ENCODE results near the gene S1PR2.

Gene S1PR2

DNA sequence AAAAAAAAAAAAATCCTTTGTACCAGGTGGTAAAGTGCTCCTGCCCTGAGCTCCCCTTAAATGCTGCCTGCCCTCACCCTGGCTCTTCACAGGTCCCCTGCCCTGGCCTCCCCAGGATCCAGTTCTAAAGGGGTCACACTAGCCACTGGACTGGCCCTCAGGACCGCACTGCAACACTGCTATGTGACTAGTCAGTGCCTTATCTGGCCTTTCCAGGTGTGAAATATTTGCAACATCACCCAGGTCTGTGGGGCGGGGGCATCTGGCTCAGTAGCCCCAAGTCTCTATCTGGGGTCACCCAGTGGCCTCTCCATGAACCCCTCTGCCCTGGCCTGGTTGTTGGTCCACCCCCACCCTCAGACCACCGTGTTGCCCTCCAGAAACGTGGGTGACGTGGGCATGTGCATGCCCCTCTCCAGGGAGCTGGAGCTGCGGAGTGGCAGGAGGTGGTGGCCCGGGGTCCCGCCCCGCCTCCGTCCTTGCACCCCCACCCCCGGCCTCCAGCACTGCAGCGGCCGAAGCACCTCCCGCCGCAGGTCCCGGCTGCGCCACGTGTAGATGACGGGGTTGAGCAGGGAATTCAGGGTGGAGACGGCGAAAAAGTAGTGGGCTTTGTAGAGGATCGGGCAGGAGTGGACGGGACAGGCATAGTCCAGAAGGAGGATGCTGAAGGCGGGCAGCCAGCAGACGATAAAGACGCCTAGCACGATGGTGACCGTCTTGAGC, 7.5 kb downstream of the S1PR2 start:
- DNase-seq (ENCODE audit: low read depth) = no peak
- H3K4me3 ChIP-seq (ENCODE audit: low read depth, low read length) = no peak overlapping the region
- TF ChIP-seq, protein P1, sequence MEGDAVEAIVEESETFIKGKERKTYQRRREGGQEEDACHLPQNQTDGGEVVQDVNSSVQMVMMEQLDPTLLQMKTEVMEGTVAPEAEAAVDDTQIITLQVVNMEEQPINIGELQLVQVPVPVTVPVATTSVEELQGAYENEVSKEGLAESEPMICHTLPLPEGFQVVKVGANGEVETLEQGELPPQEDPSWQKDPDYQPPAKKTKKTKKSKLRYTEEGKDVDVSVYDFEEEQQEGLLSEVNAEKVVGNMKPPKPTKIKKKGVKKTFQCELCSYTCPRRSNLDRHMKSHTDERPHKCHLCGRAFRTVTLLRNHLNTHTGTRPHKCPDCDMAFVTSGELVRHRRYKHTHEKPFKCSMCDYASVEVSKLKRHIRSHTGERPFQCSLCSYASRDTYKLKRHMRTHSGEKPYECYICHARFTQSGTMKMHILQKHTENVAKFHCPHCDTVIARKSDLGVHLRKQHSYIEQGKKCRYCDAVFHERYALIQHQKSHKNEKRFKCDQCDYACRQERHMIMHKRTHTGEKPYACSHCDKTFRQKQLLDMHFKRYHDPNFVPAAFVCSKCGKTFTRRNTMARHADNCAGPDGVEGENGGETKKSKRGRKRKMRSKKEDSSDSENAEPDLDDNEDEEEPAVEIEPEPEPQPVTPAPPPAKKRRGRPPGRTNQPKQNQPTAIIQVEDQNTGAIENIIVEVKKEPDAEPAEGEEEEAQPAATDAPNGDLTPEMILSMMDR (IDR thresholded peaks at IDR 0.05; ENCODE audit: low read depth, low read length, missing control alignments) = no peak

- no peak for DNase-seq (ENCODE audit: low read depth)
Observed at GRCh38 chr19:10222201-10222890, 8.8 kb downstream of the S1PR2 start.

GRCh38 chr19:10220695-10221094, 10.4 kb downstream of the S1PR2 start:
- no peak for DNase-seq (ENCODE audit: low read depth)
- no peak overlapping the region for H3K4me3 ChIP-seq (ENCODE audit: low read depth, low read length)
- TF ChIP-seq, protein P1 (IDR thresholded peaks at IDR 0.05; ENCODE audit: low read depth, low read length, missing control alignments) = no peak

More at GRCh38 chr19:10222201-10222890, 8.8 kb downstream of the S1PR2 start:
- TF ChIP-seq, protein P1 (IDR thresholded peaks at IDR 0.05; ENCODE audit: low read depth, low read length, missing control alignments) = no peak
- no peak overlapping the region for H3K4me3 ChIP-seq (ENCODE audit: low read depth, low read length)

- no peak overlapping the region for H3K4me3 ChIP-seq (ENCODE audit: low read depth, low read length)
- TF ChIP-seq, protein P1 (IDR thresholded peaks at IDR 0.05; ENCODE audit: low read depth, low read length, missing control alignments) = peak; percentile 76
- DNase-seq (ENCODE audit: low read depth) = peak; percentile 85
Observed at GRCh38 chr19:10219678-10220077, 11.5 kb downstream of the S1PR2 start.

DNA sequence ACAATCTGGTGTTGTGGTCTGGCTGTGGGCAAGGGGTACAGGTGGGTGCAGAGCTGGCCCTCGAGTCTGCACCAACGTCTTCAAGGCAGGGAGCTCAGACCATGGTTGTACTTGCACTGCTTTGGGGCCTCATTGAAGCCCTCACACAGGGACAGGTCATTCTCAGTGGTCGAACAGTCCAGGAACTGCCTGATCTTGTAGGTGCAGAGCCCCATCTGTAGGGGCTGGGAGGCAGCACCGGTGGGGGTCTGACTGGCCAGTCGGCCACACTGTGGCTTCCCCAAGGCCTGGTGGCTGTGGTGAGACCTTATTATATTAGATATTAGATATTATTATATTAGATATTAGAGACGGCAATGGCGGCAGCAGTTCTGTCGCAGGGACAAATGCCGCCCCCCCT, 14.0 kb downstream of the S1PR2 start:
- DNase-seq (ENCODE audit: low read depth) = no peak
- TF ChIP-seq, protein P1 (IDR thresholded peaks at IDR 0.05; ENCODE audit: low read depth, low read length, missing control alignments) = no peak
- no peak overlapping the region for H3K4me3 ChIP-seq (ENCODE audit: low read depth, low read length)

DNA sequence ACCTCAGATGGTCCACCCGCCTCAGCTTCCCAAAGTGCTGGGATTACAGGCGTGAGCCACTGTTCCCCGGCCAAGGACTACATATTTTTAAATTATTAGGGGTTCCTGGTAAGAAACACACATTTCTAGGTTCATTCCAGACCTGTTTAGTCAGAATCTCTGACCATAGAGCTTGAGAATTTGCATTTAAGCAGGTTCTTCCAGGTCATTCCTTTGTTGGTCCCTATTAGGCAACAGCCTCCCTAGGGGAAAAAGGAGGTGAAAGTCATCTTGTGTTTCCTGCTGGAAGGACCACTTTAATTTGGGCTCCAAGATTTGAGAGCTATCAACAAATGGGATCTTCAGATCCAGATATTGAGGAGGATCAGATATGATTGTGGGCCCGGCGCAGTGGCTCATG, 16.3 kb downstream of the S1PR2 start:
- TF ChIP-seq, protein P1 (IDR thresholded peaks at IDR 0.05; ENCODE audit: low read depth, low read length, missing control alignments) = no peak
- H3K4me3 ChIP-seq (ENCODE audit: low read depth, low read length) = no peak overlapping the region
- DNase-seq (ENCODE audit: low read depth) = no peak

Measured in GM12864 (cell line).